PC-3 (cell line): Measurements from ENCODE around the gene CCNI.

Experiments
- EZH2 ChIP-seq: fragments of 300-600 bp; sonication (generic); IDR thresholded peaks from one replicate; pipeline ENCODE4 v1.6.1; 2017; ENCODE audit warnings: antibody characterized with exemption, mild to moderate bottlenecking, low read length; ENCODE audit not compliant: unreplicated experiment
- EZH2phosphoT487 ChIP-seq: fragments of 300-600 bp; sonication (generic); IDR thresholded peaks from 2 replicates; pipeline ENCODE4 v1.6.1; 2018; ENCODE audit warnings: mild to moderate bottlenecking, antibody characterized with exemption, low read length, borderline replicate concordance
- TF ChIP-seq, protein P1 (sequence below): fragments of 300-600 bp; sonication (generic); conservative IDR thresholded peaks from 2 replicates; pipeline ENCODE4 v1.5.1; 2017; ENCODE audit warnings: antibody characterized with exemption, low read depth, mild to moderate bottlenecking, low read length

DNA sequence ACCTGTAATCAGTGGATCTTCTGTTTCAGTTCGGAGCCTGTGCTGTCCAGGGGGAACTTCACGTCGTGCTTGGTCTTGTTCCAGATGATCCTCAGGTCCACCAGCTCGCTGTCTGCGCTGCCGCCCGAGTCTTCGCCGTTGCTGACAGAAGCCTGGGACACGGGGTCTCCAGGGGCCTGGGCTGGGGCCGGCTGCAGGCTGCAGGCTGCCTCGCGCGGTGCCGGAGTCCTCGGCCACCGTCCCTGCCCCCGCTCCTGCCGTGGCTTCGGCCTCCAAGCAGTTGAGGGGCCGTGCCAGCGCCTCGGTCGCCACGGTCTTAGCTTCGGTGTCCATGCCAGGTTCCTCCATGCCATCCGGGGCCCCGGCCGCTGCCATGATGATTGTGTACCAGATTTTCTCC is 37.3 kb upstream of the CCNI start:
- TF ChIP-seq, protein P1, sequence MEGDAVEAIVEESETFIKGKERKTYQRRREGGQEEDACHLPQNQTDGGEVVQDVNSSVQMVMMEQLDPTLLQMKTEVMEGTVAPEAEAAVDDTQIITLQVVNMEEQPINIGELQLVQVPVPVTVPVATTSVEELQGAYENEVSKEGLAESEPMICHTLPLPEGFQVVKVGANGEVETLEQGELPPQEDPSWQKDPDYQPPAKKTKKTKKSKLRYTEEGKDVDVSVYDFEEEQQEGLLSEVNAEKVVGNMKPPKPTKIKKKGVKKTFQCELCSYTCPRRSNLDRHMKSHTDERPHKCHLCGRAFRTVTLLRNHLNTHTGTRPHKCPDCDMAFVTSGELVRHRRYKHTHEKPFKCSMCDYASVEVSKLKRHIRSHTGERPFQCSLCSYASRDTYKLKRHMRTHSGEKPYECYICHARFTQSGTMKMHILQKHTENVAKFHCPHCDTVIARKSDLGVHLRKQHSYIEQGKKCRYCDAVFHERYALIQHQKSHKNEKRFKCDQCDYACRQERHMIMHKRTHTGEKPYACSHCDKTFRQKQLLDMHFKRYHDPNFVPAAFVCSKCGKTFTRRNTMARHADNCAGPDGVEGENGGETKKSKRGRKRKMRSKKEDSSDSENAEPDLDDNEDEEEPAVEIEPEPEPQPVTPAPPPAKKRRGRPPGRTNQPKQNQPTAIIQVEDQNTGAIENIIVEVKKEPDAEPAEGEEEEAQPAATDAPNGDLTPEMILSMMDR, result no peak
- TF ChIP-seq EZH2, result no peak
- no peak for TF ChIP-seq EZH2phosphoT487
